ENCODE measurements around the gene HABP2.

GRCh38 chr10:113620936-113621335, 68.1 kb downstream of the HABP2 start:
- TF ChIP-seq EZH2phosphoT487 (conservative IDR thresholded peaks at IDR 0.05; ENCODE audit: low read length) (no peak), CTCF (IDR thresholded peaks at IDR 0.05; ENCODE audit: insufficient read depth, low read length, poor library complexity, severe bottlenecking) (no peak)
